ENCODE measurements around the gene ZFAND5. TPM values are rescaled to one million over a fixed set of nuclear protein-coding genes. Genes with fewer than 3 reads are reported as not detected.

Gene ZFAND5, protein sequence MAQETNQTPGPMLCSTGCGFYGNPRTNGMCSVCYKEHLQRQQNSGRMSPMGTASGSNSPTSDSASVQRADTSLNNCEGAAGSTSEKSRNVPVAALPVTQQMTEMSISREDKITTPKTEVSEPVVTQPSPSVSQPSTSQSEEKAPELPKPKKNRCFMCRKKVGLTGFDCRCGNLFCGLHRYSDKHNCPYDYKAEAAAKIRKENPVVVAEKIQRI
- total RNA-seq = 100 to 1,000 TPM; 268 to 516 (median 423) TPM

DNA sequence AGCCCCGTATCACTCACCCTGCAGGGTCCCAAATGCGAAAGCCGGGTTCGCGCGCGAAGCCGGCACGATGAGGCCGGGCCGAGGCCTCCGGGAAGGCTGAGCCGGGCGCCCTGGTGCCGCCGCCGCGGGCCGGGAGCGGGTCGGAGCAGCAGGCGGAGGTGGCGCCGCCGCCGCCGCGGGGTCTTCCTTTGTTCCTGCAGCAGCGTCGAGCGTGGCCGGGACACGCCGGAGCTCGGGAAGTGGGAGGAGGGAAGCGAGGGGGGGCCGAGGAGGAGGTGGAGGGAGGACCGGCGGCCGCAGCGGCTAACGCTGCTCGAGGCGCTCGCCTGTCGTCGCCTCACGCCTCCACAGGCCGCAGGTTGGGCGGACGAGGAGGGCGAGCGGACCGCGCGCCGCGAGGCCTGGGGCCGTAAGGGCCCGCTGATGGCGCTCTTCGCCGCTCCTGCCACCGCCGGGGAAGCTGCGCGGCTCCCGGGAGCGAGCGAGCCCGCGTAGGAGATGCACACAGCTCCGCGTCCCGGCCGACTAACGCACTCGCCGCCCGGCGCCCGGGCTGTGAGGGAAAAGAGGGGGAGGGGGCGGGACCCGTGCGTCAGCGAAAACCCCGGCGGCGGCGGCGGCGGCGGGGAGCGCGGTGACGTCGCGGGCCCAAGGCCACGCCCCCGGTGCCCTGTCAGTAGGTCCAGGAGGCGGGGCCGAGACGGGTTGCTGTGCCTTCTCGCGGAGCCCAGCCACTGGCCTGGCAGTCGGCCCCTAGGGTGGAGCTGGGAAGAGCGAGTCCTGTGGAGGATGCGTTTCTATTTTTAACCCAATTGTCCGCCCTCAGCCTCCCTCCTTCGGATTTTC, at the start of gene ZFAND5:
Gene ZFAND5, minus strand, starts transcription at position 530 of the 846 bp plus-strand sequence. CDS start 4,430 bp downstream, outside the sequence.
- no peaks in the 10 kb centered on the region for H3K36me3 ChIP-seq

DNA sequence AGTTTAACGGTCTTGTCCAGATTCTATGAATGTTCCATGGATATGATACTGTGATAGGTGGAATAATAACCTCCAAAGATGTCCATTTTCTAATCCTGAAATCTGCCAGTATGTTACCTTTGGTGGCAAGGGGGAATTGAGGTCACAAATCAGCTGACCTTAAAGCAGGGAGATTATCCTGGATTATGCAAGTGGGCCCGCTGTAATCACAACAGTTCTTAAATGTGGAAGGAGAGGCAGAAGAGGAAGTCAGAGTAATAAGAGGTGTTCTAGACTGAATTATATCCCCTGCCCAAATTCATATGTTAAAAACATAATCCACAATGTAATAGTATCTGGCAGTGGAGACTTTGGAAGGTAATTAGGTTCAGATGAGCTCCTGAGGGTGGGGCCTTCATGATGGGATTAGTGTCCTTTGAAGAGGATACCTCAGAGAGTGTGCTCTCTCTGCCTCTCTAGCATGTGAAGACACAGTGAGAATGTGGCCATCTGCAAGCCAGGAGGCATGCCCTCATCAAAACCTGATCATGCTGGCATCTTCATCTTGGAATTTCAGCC, 47.6 kb upstream of the ZFAND5 start:
- H3K27me3 ChIP-seq = no peaks in the 10 kb centered on the region
- no peaks in the 10 kb centered on the region for H3K36me3 ChIP-seq
- H3K4me1 ChIP-seq = no peaks in the 10 kb centered on the region
- H3K4me3 ChIP-seq = no peak overlapping the region
- no peak overlapping the region for H3K27ac ChIP-seq
- DNase-seq (ENCODE audit: low spot score in 2 of 2) = no peak
- no peaks in the 10 kb centered on the region for H3K9me3 ChIP-seq
- intact Hi-C loops (cut with DNase I; ENCODE audit: low total_unique reads) = no loop called here
- no peak for TF ChIP-seq POLR2AphosphoS5 (IDR thresholded peaks at IDR 0.05)
- TF ChIP-seq, protein P1, sequence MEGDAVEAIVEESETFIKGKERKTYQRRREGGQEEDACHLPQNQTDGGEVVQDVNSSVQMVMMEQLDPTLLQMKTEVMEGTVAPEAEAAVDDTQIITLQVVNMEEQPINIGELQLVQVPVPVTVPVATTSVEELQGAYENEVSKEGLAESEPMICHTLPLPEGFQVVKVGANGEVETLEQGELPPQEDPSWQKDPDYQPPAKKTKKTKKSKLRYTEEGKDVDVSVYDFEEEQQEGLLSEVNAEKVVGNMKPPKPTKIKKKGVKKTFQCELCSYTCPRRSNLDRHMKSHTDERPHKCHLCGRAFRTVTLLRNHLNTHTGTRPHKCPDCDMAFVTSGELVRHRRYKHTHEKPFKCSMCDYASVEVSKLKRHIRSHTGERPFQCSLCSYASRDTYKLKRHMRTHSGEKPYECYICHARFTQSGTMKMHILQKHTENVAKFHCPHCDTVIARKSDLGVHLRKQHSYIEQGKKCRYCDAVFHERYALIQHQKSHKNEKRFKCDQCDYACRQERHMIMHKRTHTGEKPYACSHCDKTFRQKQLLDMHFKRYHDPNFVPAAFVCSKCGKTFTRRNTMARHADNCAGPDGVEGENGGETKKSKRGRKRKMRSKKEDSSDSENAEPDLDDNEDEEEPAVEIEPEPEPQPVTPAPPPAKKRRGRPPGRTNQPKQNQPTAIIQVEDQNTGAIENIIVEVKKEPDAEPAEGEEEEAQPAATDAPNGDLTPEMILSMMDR (IDR thresholded peaks at IDR 0.05) = no peak

More for the DNA sequence above, at the start of gene ZFAND5:
- Histone ChIP-seq H3K9me3 (no peaks in the 10 kb centered on the region), H3K27ac (peak within 1 kb of the TSS; percentile 95 to 99), H3K4me3 (peak within 1 kb of the TSS; percentile 64 to 95 (median 94)), H3K27me3 (no peaks in the 10 kb centered on the region), H3K4me1 (peaks cover 0 to 10% of the 10 kb centered on the region in 2 donors)
- intact Hi-C loops (cut with DNase I; ENCODE audit: low total_unique reads) = loop anchor here (5.0 kb wide), 1 partner anchor 187 kb away; no protein-coding TSS in a partner anchor
- peak; percentile 99 to 100 (median 100) for TF ChIP-seq POLR2AphosphoS5 (IDR thresholded peaks at IDR 0.05)
- peak; percentile 98 for TF ChIP-seq POLR2A (IDR thresholded peaks at IDR 0.05)
- TF ChIP-seq, protein P1 (IDR thresholded peaks at IDR 0.05) = peak in 2 of 3 donors; percentile 22 to 30
- DNase-seq (ENCODE audit: low spot score in 2 of 2) = peak; percentile 98 to 99

- Histone ChIP-seq H3K4me1 (no peaks in the 10 kb centered on the region), H3K27me3 (no peaks in the 10 kb centered on the region), H3K4me3 (no peak overlapping the region), H3K9me3 (no peaks in the 10 kb centered on the region), H3K27ac (no peak overlapping the region), H3K36me3 (no peaks in the 10 kb centered on the region)
- DNase-seq (ENCODE audit: low spot score in 2 of 2) = no peak
- intact Hi-C loops (cut with DNase I; ENCODE audit: low total_unique reads) = no loop called here
- TF ChIP-seq, protein P1 (IDR thresholded peaks at IDR 0.05) = no peak
- TF ChIP-seq POLR2AphosphoS5 (IDR thresholded peaks at IDR 0.05) (no peak), POLR2A (IDR thresholded peaks at IDR 0.05) (no peak)
Measured at GRCh38 chr9:72410214-72410613, 45.2 kb upstream of the ZFAND5 start.

DNA sequence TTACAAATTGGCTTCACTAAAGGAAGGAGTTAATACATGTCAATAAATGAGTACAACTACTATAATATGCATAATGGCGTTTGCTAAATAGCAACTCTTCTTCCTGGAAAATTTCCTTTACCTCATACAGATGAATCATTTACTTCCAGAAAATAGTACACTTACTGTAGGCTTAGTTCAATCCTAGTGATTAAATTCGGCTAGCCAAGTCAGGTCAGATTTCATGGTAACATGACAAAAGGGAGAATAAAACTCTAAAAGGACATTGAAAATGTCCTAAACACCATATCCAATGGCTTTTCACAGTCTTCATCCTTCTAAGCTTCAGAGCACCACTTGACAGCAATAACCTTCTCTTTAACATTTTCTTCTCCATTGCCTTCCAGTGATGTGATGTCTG, 42.1 kb upstream of the ZFAND5 start:
- H3K36me3 ChIP-seq = no peaks in the 10 kb centered on the region
- H3K27ac ChIP-seq = no peak overlapping the region
- H3K27me3 ChIP-seq = no peaks in the 10 kb centered on the region
- no peaks in the 10 kb centered on the region for H3K4me1 ChIP-seq
- TF ChIP-seq POLR2AphosphoS5 (IDR thresholded peaks at IDR 0.05) (no peak), POLR2A (IDR thresholded peaks at IDR 0.05) (no peak)
- TF ChIP-seq, protein P1 (IDR thresholded peaks at IDR 0.05) = no peak
- DNase-seq (ENCODE audit: low spot score in 2 of 2) = no peak
- intact Hi-C loops (cut with DNase I; ENCODE audit: low total_unique reads) = no loop called here
- no peak overlapping the region for H3K4me3 ChIP-seq
- H3K9me3 ChIP-seq = no peaks in the 10 kb centered on the region
